ENCODE measurements around the gene KCTD8.

GRCh38 chr4:44313702-44314101 is 134.9 kb downstream of the KCTD8 start:
- TF ChIP-seq CTCF (IDR thresholded peaks at IDR 0.05), result no peak
- no peak for TF ChIP-seq POLR2A (IDR thresholded peaks at IDR 0.05)
